Right lobe of liver (tissue), 4 donors: ENCODE measurements around the gene MAGEA11.

Experiments used
- POLR2A ChIP-seq: fragments of 450-650 bp; IDR thresholded peaks from one replicate; pipeline ENCODE4 v1.6.1; 2017; ENCODE audit warnings: antibody characterized with exemption, mild to moderate bottlenecking
- TF ChIP-seq, protein P1 (sequence below), 4 donors: fragments of 200-600 bp in 3 of 4; fragments of 450-650 bp in 1 of 4; IDR thresholded peaks; one replicate each; pipeline versions ENCODE4 v1.5.1 to v1.8.0; 2016 to 2022; ENCODE audit warnings: antibody characterized with exemption in 4 of 4, mild to moderate bottlenecking in 2 of 4
- donor health status: DM: no; HTN: no; CAD: no.
- donor health status: DM: no; HTN: no; CAD: no.
- donor health status: DM: no; HTN: yes; CAD: no.

GRCh38 chrX:149687991-149688390 is 23.9 kb upstream of the MAGEA11 start:
- TF ChIP-seq, protein P1, sequence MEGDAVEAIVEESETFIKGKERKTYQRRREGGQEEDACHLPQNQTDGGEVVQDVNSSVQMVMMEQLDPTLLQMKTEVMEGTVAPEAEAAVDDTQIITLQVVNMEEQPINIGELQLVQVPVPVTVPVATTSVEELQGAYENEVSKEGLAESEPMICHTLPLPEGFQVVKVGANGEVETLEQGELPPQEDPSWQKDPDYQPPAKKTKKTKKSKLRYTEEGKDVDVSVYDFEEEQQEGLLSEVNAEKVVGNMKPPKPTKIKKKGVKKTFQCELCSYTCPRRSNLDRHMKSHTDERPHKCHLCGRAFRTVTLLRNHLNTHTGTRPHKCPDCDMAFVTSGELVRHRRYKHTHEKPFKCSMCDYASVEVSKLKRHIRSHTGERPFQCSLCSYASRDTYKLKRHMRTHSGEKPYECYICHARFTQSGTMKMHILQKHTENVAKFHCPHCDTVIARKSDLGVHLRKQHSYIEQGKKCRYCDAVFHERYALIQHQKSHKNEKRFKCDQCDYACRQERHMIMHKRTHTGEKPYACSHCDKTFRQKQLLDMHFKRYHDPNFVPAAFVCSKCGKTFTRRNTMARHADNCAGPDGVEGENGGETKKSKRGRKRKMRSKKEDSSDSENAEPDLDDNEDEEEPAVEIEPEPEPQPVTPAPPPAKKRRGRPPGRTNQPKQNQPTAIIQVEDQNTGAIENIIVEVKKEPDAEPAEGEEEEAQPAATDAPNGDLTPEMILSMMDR (IDR thresholded peaks at IDR 0.05): no peak
- no peak for TF ChIP-seq POLR2A
